IgD-negative memory B cell (primary cell): ENCODE results near the gene FGD6. TPM values are rescaled to one million over a fixed set of nuclear protein-coding genes. Genes with fewer than 3 reads are reported as not detected.
"Not testable (repeated sequence)": the region's sequence is repeated elsewhere in the genome, so short reads cannot be mapped to it uniquely, and the experiment has no call there.

ENCODE experiments used
- H3K27ac Mint-ChIP-seq, 3 donors: one replicate each; pipeline ENCODE4 v1.8.0; 2020 to 2022; ENCODE audit warnings: mild to moderate bottlenecking in 3 of 3, mixed read lengths in 3 of 3, moderate library complexity in 1 of 3
- H3K27me3 Mint-ChIP-seq: one replicate; pipeline ENCODE4 v1.8.0; 2021; ENCODE audit warnings: mixed read lengths
- H3K36me3 Mint-ChIP-seq: one replicate; pipeline ENCODE4 v1.8.0; 2020; ENCODE audit warnings: mild to moderate bottlenecking, mixed read lengths
- H3K4me1 Mint-ChIP-seq, 3 donors: one replicate each; pipeline ENCODE4 v1.8.0; 2020 to 2022; ENCODE audit warnings: mixed read lengths in 3 of 3, mild to moderate bottlenecking in 1 of 3
- H3K4me3 Mint-ChIP-seq, 4 donors: one replicate each; pipeline ENCODE4 v1.8.0; 2020 to 2022; ENCODE audit warnings: mild to moderate bottlenecking in 4 of 4, mixed read lengths in 4 of 4, moderate library complexity in 3 of 4
- H3K9me3 Mint-ChIP-seq, 3 donors: one replicate each; pipeline ENCODE4 v1.8.0; 2020 to 2021; ENCODE audit warnings: mixed read lengths in 3 of 3, mild to moderate bottlenecking in 1 of 3
- polyA plus RNA-seq: library from polyadenylated mRNA; unstranded; fragments of 300-500 nt; fragmentation: Illumina TruSeq; gene quantifications from one replicate; pipeline ENCODE4 v1.2.3, GENCODE V29; 2021

The FGD6 gene
- polyA plus RNA-seq, 1 donor from 2014 or later, result 5.0 TPM

GRCh38 chr12:95151821-95152220 is 65.4 kb downstream of the FGD6 start:
- Mint-ChIP-seq H3K27ac (no peak overlapping the region), H3K27me3 (no peaks in the 10 kb centered on the region), H3K36me3 (peaks cover 3% of the 10 kb centered on the region)

DNA sequence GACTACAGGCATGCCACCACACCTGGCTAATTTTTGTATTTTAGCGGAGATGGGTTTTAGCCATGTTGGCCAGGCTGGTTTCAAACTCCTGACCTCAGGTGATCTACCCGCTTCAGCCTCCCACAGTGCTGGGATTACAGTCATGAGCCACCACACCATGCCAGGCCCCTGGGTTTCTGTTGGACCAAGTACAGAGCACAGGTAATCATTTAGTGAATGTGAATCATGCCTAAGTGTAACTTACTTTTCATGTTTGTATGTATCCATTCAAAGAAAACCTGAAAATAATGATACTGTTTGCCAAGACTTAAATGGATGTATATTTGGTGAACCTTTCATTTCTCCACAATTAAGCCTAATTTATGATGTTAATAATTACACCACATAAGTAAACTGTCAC is 65.9 kb downstream of the FGD6 start:
- Mint-ChIP-seq H3K27me3 (no peaks in the 10 kb centered on the region), H3K4me1 (no peaks in the 10 kb centered on the region), H3K36me3 (peaks cover 4% of the 10 kb centered on the region), H3K4me3 (no peak overlapping the region), H3K9me3 (peaks cover 0 to under 1% (median under 1%) of the 10 kb centered on the region in 3 donors), H3K27ac (no peak overlapping the region)

More at GRCh38 chr12:95151821-95152220, 65.4 kb downstream of the FGD6 start:
- peaks cover 0 to 5% (median 1%) of the 10 kb centered on the region in 3 donors for H3K9me3 Mint-ChIP-seq
- H3K4me3 Mint-ChIP-seq, result no peak overlapping the region
- no peaks in the 10 kb centered on the region for H3K4me1 Mint-ChIP-seq

- Mint-ChIP-seq H3K36me3 (peaks cover 7% of the 10 kb centered on the region), H3K27ac (no peak overlapping the region), H3K27me3 (no peaks in the 10 kb centered on the region)
Observed at GRCh38 chr12:95150501-95150900, 66.8 kb downstream of the FGD6 start.

GRCh38 chr12:95147866-95148265 is 69.4 kb downstream of the FGD6 start:
- no peaks in the 10 kb centered on the region for H3K9me3 Mint-ChIP-seq
- H3K27ac Mint-ChIP-seq, result no peak overlapping the region
- H3K27me3 Mint-ChIP-seq, result no peaks in the 10 kb centered on the region

More at GRCh38 chr12:95150501-95150900, 66.8 kb downstream of the FGD6 start:
- H3K4me3 Mint-ChIP-seq, result no peak overlapping the region
- no peaks in the 10 kb centered on the region for H3K4me1 Mint-ChIP-seq
- no peaks in the 10 kb centered on the region for H3K9me3 Mint-ChIP-seq

GRCh38 chr12:95146769-95147168 is 70.5 kb downstream of the FGD6 start:
- H3K9me3 Mint-ChIP-seq, result no peaks in the 10 kb centered on the region
- H3K36me3 Mint-ChIP-seq, result peaks cover 7% of the 10 kb centered on the region
- no peak overlapping the region for H3K4me3 Mint-ChIP-seq
- H3K27ac Mint-ChIP-seq, result no peak overlapping the region
- H3K4me1 Mint-ChIP-seq, result no peaks in the 10 kb centered on the region
- no peaks in the 10 kb centered on the region for H3K27me3 Mint-ChIP-seq

More at GRCh38 chr12:95147866-95148265, 69.4 kb downstream of the FGD6 start:
- Mint-ChIP-seq H3K4me3 (no peak overlapping the region), H3K36me3 (peaks cover 7% of the 10 kb centered on the region), H3K4me1 (no peaks in the 10 kb centered on the region)

- Mint-ChIP-seq H3K9me3 (no peaks in the 10 kb centered on the region), H3K4me3 (no peak overlapping the region), H3K4me1 (no peaks in the 10 kb centered on the region), H3K36me3 (peaks cover 7% of the 10 kb centered on the region), H3K27ac (no peak overlapping the region), H3K27me3 (no peaks in the 10 kb centered on the region)
Observed at GRCh38 chr12:95143621-95144205, 73.6 kb downstream of the FGD6 start.

GRCh38 chr12:95142431-95143151 is 74.7 kb downstream of the FGD6 start:
- Mint-ChIP-seq H3K27me3 (no peaks in the 10 kb centered on the region), H3K27ac (peak overlapping the region in 1 of 3 donors; percentile 88), H3K9me3 (no peaks in the 10 kb centered on the region), H3K4me1 (no peaks in the 10 kb centered on the region), H3K36me3 (peaks cover 7% of the 10 kb centered on the region), H3K4me3 (no peak overlapping the region)

DNA sequence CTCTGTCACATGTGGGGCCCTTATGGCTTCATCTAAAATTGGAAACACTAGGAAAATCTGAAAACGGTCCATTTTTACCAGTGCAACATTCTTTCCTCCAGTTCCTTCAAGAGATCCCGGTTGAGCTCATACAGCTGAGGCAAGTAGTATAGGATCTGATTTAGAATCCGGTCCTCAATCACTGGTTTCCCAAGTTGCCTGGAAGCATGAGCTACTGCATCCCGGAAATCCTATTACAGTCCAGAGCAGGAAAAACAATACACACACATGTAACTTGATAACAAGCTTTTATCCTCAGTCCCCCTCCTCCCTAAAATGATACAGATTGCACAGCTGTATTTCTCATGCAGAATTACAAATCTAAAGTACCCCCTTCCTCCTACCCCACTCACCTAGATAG is 76.0 kb downstream of the FGD6 start:
- H3K4me3 Mint-ChIP-seq, result no peak overlapping the region
- no peaks in the 10 kb centered on the region for H3K27me3 Mint-ChIP-seq
- H3K36me3 Mint-ChIP-seq, result peaks cover 3% of the 10 kb centered on the region

DNA sequence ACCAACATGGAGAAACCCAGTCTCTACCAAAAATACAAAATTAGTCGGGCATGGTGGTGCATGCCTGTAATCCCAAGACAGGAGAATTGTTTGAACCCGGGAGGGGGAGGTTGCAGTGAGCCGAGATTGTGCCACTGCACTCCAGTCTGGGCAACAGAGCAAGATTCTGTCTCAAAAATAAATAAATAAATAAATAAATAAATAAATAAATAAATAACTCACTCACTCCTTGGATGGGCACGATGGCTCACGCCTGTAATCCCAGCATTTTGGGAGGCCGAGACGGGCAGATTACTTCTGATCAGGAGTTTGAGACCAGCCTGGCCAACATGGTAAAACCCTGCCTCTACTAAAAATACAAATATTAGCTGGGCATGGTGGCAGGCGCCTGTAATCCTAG is 79.2 kb downstream of the FGD6 start:
- H3K4me1 Mint-ChIP-seq, H3K9me3 Mint-ChIP-seq, H3K27ac Mint-ChIP-seq, H3K27me3 Mint-ChIP-seq, H3K4me3 Mint-ChIP-seq, H3K36me3 Mint-ChIP-seq: not testable (repeated sequence)

More for the DNA sequence above, 76.0 kb downstream of the FGD6 start:
- Mint-ChIP-seq H3K4me1 (no peaks in the 10 kb centered on the region), H3K27ac (no peak overlapping the region), H3K9me3 (peaks cover 0 to 1% (median 0%) of the 10 kb centered on the region in 3 donors)

DNA sequence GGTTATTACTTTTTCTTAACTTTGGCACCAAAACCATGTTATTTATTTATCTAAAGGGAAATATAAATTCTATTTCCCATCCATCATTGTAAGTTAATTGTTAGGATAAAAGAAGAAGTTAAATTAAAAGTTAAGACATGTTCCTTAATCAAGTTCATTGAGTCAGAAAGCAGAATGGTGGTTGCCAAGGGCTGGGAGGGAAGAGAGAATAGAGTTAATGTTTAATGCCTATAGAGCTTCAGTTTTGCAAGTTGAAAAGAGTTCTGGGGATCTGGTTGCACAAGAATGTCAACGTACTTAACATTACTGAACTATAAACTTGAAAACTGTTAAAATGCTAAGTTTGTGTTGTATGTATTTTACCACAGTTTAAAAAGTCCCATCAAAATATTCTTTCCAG is 80.7 kb downstream of the FGD6 start:
- Mint-ChIP-seq H3K36me3 (no peaks in the 10 kb centered on the region), H3K4me3 (no peak overlapping the region), H3K27ac (no peak overlapping the region), H3K4me1 (no peaks in the 10 kb centered on the region), H3K9me3 (peaks cover 0 to 1% (median 0%) of the 10 kb centered on the region in 3 donors), H3K27me3 (no peaks in the 10 kb centered on the region)

DNA sequence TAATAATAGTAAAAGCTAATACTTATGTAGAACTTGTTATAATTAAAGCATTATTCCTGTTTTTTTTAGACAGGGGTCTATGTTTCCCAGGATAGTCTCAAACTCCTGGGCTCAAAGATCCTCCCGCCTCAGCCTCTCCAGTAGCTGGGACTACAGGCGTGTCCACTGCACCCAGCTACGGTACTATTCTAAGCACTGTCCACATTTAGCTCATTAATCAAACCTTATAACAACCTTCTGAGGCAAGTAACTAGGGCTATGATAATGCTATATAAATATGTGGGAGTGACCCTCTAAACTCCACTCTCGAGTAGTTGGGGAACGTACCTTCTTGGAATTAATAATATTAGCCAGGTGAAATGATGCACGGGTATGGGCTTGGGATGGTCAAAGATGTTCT is 83.2 kb downstream of the FGD6 start:
- no peak overlapping the region for H3K4me3 Mint-ChIP-seq
- H3K27ac Mint-ChIP-seq, result peak overlapping the region in 1 of 3 donors; percentile 73
- no peaks in the 10 kb centered on the region for H3K27me3 Mint-ChIP-seq
- no peaks in the 10 kb centered on the region for H3K36me3 Mint-ChIP-seq
- H3K4me1 Mint-ChIP-seq, result no peaks in the 10 kb centered on the region
- H3K9me3 Mint-ChIP-seq, result peaks cover 0 to 1% (median 0%) of the 10 kb centered on the region in 3 donors

- Mint-ChIP-seq H3K9me3 (peaks cover 0 to 1% (median 0%) of the 10 kb centered on the region in 3 donors), H3K27ac (no peak overlapping the region), H3K4me3 (no peak overlapping the region), H3K36me3 (no peaks in the 10 kb centered on the region), H3K4me1 (no peaks in the 10 kb centered on the region), H3K27me3 (no peaks in the 10 kb centered on the region)
Observed at GRCh38 chr12:95131589-95132340, 85.5 kb downstream of the FGD6 start.

GRCh38 chr12:95130096-95130495 is 87.2 kb downstream of the FGD6 start:
- Mint-ChIP-seq H3K27ac (no peak overlapping the region), H3K27me3 (no peaks in the 10 kb centered on the region), H3K36me3 (no peaks in the 10 kb centered on the region), H3K4me1 (peaks cover 0 to 3% (median 0%) of the 10 kb centered on the region in 3 donors), H3K9me3 (no peaks in the 10 kb centered on the region), H3K4me3 (no peak overlapping the region)

GRCh38 chr12:95129115-95129514 is 88.2 kb downstream of the FGD6 start:
- no peak overlapping the region for H3K4me3 Mint-ChIP-seq
- peaks cover 0 to 3% (median 0%) of the 10 kb centered on the region in 3 donors for H3K4me1 Mint-ChIP-seq
- H3K27ac Mint-ChIP-seq, result no peak overlapping the region
- no peaks in the 10 kb centered on the region for H3K27me3 Mint-ChIP-seq
- H3K36me3 Mint-ChIP-seq, result no peaks in the 10 kb centered on the region
- H3K9me3 Mint-ChIP-seq, result no peaks in the 10 kb centered on the region

DNA sequence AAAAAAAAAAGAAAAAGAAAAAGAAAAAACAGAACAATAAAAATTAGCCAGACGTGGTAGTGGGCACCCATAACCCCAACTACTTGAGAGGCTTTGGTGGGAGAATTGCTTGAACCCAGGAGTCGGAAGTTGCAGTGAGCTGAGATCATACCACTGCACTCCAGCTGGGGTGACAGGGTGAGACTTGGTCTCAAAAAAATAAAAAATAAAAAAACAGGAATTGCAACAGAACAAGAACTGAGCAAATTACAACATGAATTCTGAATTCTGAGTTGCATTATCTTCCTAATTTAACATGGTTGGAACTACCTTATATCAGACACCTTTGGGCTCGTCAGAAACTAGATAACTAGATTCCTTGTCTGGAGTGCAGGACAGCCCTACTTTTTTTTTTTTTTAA is 90.5 kb downstream of the FGD6 start:
- Mint-ChIP-seq H3K27me3 (no peaks in the 10 kb centered on the region), H3K4me3 (no peak overlapping the region), H3K27ac (no peak overlapping the region), H3K36me3 (no peaks in the 10 kb centered on the region), H3K9me3 (no peaks in the 10 kb centered on the region), H3K4me1 (peaks cover 0 to 3% (median 0%) of the 10 kb centered on the region in 3 donors)
